BJ (cell line): ENCODE data around the gene LIG3. TPM values are rescaled to one million over a fixed set of nuclear protein-coding genes. Genes with fewer than 3 reads are reported as not detected.

Source experiments
- CTCF ChIA-PET: fragments of 350-600 bp; formaldehyde crosslinking; extraction: SDS; loops from one replicate; lab custom pipeline; 2021; ENCODE audit warnings: antibody characterized with exemption, inconsistent platforms; lab: Yijun Ruan, JAX
- POLR2A ChIA-PET: fragments of 300-600 bp; sonication (Branson Sonifier 250); formaldehyde crosslinking; extraction: SDS; loops from one replicate; lab custom pipeline; 2021; ENCODE audit warnings: antibody characterized with exemption; lab: Charles Lee
- DNase-seq: peaks from one replicate; pipeline ENCODE4 v3.0.0-alpha.2; 2011; ENCODE audit warnings: low read depth
- H3K27me3 ChIP-seq: 2 replicates; pipeline ENCODE4 v1.6.0; 2011; ENCODE audit warnings: low read length; ENCODE audit not compliant: control insufficient read depth, insufficient read depth
- H3K36me3 ChIP-seq: 2 replicates; pipeline ENCODE4 v1.5.1; 2011; ENCODE audit warnings: low read length; ENCODE audit not compliant: control insufficient read depth, insufficient read depth
- H3K4me3 ChIP-seq: 2 replicates; pipeline ENCODE4 v1.5.1; 2011; ENCODE audit warnings: low read depth, mild to moderate bottlenecking, control low read depth, low read length
- polyA plus RNA-seq: library from polyadenylated mRNA; depleted of rRNA; stranded (reverse); fragments of >200 nt; gene quantifications from 2 replicates; pipeline ENCODE4 v1.2.3, GENCODE V29; 2011
- TF ChIP-seq, protein P1 (sequence below): IDR thresholded peaks from 2 replicates; pipeline ENCODE4 v1.5.1; 2011; ENCODE audit warnings: low read depth, mild to moderate bottlenecking, control low read depth, inconsistent platforms, low read length, moderate library complexity; ENCODE audit not compliant: insufficient read depth

Gene LIG3
- polyA plus RNA-seq, 1 experiment = 31.1 TPM

GRCh38 chr17:34981538-34982241, 1.4 kb downstream of the LIG3 start:
- ChIA-PET POLR2A (interaction anchor here (1.1 kb wide), 1 partner anchor 20 kb away, joined by 3 read pairs; the partner anchor contains the start of genes CCT6B and ZNF830), CTCF (interaction anchor here (0.7 to 2.7 kb wide), 10 partner anchors 9 to 160 kb away, joined by 3 to 11 read pairs (median 4); partner anchors contain the start of genes NLE1 and RAD51D)
- no peaks in the 10 kb centered on the region for H3K36me3 ChIP-seq
- peak overlapping the region; percentile 79 for H3K4me3 ChIP-seq
- no peaks in the 10 kb centered on the region for H3K27me3 ChIP-seq
- DNase-seq = no peak
- TF ChIP-seq, protein P1, sequence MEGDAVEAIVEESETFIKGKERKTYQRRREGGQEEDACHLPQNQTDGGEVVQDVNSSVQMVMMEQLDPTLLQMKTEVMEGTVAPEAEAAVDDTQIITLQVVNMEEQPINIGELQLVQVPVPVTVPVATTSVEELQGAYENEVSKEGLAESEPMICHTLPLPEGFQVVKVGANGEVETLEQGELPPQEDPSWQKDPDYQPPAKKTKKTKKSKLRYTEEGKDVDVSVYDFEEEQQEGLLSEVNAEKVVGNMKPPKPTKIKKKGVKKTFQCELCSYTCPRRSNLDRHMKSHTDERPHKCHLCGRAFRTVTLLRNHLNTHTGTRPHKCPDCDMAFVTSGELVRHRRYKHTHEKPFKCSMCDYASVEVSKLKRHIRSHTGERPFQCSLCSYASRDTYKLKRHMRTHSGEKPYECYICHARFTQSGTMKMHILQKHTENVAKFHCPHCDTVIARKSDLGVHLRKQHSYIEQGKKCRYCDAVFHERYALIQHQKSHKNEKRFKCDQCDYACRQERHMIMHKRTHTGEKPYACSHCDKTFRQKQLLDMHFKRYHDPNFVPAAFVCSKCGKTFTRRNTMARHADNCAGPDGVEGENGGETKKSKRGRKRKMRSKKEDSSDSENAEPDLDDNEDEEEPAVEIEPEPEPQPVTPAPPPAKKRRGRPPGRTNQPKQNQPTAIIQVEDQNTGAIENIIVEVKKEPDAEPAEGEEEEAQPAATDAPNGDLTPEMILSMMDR = no peak

DNA sequence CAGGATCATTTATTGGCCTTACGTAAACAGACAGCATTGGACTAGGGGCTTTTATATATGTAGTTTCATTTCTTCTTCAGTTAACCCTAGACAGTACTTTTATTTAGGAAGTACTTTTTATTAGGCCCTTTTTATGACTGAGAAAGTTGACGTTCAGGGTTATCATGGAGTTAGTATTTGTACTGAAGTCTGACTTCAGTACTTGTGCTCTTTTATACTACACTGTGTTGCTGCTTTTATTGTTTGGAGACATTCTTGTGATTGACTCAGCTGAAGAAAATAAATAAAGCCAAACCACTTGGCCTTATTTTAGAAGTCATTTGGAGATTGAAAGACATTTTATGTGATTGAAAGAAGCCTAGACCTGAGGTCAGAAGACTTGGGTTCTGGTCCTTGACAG, 6.9 kb downstream of the LIG3 start:
- no peaks in the 10 kb centered on the region for H3K27me3 ChIP-seq
- no peak overlapping the region for H3K4me3 ChIP-seq
- DNase-seq = no peak
- ChIA-PET POLR2A (no interaction called here), CTCF (no interaction called here)
- H3K36me3 ChIP-seq = peaks cover 3% of the 10 kb centered on the region; the same call in 1 of the 2 replicates
- TF ChIP-seq, protein P1 = no peak

- Histone ChIP-seq H3K36me3 (peaks cover 3% of the 10 kb centered on the region; the same call in 1 of the 2 replicates), H3K4me3 (no peak overlapping the region), H3K27me3 (no peaks in the 10 kb centered on the region)
- TF ChIP-seq, protein P1 = no peak
- CTCF ChIA-PET = interaction anchor here (0.6 to 1.4 kb wide), 4 partner anchors 101 to 569 kb away, joined by 3 to 4 read pairs (median 3); no protein-coding TSS in a partner anchor
- no peak for DNase-seq
- POLR2A ChIA-PET = no interaction called here
Observed at GRCh38 chr17:34988644-34989043, 8.3 kb downstream of the LIG3 start.

DNA sequence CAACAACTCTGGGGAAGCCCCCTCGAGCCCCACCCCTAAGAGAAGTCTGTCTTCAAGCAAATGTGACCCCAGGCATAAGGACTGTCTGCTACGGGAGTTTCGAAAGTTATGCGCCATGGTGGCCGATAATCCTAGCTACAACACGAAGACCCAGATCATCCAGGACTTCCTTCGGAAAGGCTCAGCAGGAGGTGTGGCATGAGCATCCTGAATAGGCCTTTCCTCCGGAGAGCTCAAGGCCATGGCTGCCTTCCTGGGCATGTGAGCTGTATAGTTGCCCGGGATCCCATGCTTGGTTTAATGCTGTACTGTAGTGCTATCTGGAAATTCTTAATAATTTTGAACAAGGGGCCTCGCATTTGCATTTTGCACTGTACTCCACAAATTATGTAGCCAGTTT, 9.2 kb downstream of the LIG3 start:
- Histone ChIP-seq H3K36me3 (peaks cover 3% of the 10 kb centered on the region; the same call in 1 of the 2 replicates), H3K27me3 (no peaks in the 10 kb centered on the region), H3K4me3 (no peak overlapping the region)
- ChIA-PET CTCF (interaction anchor here (1.1 to 1.4 kb wide), 2 partner anchors 100 to 104 kb away, joined by 3 to 4 read pairs; no protein-coding TSS in a partner anchor), POLR2A (no interaction called here)
- no peak for DNase-seq
- TF ChIP-seq, protein P1 = no peak

DNA sequence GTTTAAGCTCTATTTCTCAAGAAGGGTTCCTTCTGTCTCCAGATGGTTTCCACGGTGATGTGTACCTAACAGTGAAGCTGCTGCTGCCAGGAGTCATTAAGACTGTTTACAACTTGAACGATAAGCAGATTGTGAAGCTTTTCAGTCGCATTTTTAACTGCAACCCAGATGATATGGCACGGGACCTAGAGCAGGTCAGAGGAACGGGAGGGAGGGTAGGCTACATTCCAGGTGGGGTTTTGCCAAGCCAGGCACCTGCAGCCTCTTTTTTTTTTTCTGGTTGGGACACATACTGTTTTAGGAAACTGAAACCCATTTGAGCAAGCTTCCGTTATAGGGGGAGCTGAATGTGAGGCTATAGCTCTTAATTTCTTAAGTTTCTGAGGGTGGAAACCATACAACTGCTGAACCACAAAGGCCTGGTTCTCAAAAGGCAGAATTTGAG, 10.6 kb downstream of the LIG3 start:
- peaks cover 10% of the 10 kb centered on the region for H3K36me3 ChIP-seq
- TF ChIP-seq, protein P1 = no peak
- no peak overlapping the region for H3K4me3 ChIP-seq
- ChIA-PET POLR2A (no interaction called here), CTCF (interaction anchor here (0.9 to 1.7 kb wide), 3 partner anchors 9 to 17 kb away, joined by 3 to 4 read pairs (median 3); no protein-coding TSS in a partner anchor)
- no peaks in the 10 kb centered on the region for H3K27me3 ChIP-seq
- DNase-seq = no peak
